Islet of Langerhans (tissue), 1 donor: ENCODE data around the gene BMPER.

Experiments
- FAIRE-seq: peaks from one replicate; lab custom pipeline; 2011; peaks lifted over from hg19 to GRCh38; lab: Jason Lieb, UNC

Gene BMPER

DNA sequence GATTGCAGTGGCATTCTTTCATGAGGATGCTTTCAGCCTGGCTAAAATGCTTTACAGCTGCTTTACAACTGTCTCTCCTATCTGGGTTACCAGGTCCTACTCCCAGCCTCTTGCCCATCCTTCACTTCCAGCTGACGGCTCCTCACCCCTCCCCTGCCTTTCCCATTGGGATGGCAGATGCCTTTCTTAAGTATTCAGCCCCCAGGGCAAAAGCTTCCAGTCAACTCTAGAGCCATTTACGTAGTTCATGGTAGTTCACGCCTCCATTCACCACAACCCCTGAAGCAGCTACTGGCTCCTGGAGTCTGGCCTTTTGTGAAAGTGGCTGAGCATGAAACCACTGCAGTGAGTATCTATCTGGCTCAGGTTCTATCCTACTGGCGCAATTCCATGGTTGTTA is 17.2 kb upstream of the BMPER start:
- no peak for FAIRE-seq

DNA sequence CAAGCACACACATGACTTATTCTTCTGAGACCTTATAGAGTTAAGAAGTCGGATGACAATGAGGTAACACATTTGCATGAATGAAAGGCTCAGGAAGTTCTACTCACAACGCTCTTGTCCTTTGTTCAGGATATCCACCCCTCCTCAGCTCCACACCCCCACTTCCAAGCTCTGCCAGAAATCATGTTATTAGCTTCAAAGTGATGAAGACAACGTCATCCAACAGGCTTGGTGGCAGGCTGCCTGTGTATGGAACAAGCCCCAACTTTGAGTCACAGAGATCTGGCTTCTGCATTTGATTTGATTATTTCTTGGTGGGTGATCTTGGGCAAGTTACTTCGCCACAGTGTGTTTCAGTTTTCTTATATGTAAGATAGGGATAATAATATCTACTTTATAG is 12.4 kb upstream of the BMPER start:
- no peak for FAIRE-seq

DNA sequence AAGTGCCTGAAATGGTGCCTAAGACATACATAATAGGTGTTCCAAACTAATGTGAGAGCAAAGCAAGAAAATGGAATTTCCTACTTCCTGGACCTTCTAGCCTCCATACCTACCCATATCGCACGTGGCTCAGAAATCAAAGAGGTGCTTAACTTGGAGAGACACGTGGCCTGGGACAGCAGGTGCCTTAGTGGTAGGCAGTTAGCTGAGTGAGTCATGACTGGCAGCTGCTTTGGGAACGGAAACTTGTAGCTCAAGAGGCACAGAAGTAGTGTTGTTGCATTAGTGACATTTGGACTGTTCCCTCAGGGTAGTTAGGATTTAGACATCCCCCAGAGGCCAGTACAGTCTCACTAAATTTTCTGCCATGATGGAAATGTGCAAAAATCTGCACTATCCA is 12.0 kb upstream of the BMPER start:
- FAIRE-seq = no peak

DNA sequence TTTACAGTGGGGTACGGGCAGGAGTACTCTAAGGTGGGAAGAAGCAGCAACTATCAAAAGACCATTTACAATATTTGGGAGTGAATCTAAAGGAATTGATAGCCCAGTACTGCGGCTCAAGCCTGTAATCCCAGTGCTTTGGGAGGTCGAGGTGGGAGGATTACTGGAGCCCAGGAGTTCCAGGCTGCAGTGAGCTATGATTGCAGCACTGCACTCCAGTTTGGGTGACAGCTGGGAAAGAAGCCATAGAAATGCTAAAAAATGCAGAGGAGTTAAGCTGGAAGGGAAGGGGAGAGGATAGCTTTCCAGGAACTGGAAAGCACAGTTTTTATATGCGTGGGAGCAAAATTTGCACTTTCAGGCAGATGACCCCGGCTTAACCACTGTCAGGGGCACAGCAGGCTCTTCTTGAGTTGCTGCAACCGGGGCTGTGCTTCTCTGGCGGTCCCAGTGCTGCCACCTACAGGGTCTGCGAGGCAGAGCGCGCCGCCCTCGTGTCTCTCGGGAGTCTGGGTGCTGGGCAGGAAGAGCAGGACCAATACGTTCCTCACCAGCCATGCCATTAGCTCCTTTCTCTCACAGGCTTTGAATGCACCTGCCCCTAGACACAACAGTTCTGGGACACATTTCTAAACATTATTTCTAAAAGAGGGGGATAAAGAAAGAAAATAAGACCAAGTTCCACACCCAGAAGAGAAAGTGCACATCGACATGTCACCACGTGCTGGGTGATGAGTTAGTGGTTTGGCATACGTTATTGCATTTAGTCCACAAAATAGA is 10.1 kb upstream of the BMPER start:
- FAIRE-seq = no peak

DNA sequence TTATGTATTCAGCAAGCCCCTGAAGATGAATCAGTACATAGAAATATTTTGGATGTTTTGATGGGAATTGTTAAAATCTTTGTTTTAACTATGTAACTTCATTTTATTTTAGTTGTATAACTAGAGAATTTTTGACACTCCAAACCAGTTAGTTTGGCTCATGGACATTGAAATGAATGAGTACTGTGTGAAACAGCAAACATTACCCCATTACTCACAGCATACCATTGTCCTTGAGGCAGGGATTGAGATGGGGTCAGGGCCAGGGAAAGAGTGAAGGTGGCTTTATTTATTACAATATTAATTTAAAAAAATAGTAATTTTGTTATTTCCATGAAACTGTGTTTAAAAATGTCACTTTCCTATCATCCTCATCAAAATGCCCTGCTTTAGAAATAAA is 4.8 kb upstream of the BMPER start:
- no peak for FAIRE-seq

DNA sequence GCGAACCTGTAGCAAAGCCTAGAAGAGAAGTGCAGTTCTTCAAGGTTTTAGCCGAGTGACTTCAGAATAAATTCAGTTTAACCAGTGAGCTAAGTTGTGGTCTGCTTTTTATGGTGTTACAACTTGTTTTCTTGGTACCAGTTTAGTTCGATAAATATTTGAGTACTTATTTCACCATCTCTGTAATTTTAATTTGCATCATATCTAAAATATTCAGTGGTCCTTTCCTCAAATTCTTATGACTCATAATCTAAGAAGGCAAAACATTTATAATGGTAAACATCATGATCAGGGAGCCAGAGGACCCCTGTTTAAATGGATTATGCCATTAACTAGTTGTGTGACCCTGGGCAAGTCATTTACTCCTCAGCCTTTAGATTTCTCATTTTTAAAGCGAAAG is 4.1 kb upstream of the BMPER start:
- no peak for FAIRE-seq

DNA sequence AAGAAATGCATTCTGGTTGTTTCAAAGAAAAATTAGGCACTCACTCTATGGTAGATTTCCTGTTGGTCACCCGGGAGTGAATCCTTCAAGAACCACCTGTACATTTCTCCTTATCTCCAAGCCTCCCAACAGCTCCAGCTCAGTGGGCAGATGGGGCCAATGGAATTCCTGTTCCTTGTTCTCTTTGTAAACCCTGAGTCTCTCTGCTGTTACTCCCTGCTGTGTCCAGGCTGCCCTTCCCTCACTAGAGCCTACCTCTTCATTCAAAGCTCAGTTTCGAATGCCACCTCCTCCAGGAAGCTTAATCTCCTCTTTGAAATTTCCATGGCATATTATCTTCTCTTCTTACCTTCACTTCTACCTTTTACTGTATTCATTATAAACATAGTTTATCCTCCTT is 3.5 kb upstream of the BMPER start:
- FAIRE-seq = no peak

DNA sequence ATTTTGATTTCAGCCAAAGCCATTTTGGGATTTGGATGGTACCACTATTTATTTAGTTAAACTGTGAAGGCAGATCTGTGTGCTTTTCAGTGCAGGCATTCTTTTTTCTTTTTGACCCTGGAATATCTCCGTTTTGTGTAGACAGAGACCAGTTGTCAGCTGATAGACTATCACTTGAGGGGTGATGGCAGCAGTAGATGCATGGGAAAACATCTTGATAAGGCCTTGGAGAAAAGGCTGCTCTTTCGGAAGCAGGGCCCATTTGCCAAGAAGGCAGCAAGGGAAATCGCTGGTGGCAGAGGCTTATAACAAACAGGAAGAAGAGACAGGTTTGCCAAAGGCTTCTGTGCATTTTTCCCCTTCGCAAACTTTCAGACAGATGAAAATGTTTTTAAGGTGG is 2.6 kb upstream of the BMPER start:
- no peak for FAIRE-seq

DNA sequence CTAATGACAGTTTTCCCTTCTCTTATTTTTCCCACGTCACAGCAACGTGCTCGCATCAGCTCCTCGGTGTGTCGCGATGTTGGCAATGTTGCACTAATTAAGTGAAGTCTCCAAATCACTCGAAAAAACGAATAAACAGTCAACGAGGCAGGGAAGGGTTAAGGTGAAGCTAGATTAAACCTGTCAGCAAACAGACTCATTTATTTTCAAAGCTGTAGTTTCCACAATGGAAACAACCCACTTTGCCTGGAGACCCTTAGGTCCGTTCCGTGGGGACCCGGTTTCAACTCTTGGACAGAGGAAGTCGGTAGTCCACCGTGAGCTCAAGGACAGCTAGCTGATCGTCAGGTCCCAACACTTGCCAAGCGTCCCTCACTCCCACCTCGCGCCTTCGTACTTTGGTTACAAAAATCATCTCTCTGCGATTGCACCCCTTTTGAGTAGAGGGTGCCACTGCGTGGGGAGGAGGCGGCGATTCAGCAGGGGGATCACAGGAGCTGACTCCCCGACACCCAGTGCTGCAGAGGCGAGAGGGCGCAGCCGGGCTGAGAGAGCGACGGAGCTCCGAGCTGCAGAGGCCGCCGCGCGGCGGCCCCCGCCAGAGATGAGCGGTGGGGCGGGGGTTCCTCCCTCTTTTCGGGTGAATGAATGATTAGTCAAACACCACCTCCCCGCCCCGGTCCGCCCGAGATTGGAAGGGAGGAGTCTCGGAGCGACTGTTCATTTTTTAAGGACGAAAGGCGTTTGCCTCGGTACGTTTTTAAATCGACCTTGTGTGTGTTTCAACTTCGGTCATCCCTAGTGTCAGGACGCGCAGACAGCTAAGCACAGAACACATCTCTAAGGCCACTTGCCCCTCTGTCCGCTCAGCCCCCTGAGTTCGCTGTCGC is 1.3 kb upstream of the BMPER start:
- no peak for FAIRE-seq

DNA sequence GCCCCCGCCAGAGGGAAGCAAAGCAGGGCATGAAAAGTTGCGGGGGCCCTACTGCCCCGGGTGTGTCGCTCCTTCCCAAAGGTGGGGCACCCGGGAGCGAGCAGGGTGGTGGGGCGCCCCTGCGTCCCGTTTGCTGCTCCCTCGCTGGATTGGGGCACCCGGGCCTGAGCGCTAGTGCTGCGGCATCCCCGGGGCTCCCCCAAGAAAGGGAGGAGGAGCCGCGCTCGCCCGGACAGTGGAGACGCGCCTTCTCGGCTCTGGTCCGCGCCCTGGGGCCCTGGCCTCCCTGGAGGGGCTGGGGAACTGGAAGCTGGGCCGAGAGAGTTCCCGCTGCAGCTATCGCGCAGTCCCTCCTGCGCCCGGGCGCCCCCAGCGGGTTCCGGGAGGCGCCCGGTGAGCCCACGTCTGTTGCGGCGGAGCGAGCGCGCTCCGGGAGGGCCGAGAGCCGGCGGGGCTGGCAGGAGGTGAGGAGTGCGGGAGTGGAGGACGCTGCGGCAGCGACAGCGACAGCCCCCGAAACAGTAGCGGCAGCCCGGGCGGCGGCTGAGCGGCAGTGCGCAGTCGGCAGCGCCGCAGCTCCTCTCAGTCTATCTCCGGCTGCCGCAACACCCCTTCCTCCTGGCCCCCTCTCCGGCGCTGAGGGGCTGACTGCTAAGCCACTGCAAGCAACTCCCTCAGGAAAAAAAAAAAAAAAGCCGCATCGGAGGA is 504 bp upstream of the BMPER start:
- no peak for FAIRE-seq

DNA sequence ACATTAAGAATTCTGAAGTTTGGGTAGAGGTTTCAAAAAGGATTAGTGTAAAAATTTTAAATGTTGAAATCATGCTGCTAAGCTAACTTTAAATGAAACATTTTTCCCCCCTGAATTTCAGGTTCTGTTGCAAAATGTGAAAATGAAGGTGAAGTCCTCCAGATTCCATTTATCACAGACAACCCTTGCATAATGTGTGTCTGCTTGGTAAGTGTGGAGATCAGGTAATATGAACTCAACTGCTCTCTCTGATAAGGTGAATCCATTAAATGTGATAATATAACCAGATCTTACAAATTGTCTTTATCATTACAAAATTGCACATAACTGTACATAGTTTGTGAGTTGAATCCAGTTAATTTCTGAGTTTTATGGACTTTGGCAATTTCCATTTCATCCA is 1.4 kb downstream of the BMPER start:
- FAIRE-seq = no peak

DNA sequence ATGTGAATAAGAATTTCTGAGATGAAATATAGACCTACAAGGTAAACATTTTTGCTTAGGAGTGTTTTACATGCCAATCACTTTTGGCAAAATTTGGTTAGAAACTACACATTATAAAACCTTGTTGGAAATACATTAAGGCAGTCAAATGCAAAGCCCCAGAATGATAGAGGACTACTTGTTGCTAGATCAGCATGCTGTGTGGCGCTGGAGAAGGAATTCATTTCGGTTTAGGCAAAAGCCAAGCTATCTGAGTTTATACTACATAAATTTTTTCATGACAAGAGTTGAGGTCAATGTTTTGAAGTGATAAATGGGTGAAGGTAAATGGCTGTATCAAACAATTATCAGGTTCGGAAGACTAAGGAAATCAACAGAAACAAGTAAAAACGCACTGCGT is 2.3 kb downstream of the BMPER start:
- no peak for FAIRE-seq

DNA sequence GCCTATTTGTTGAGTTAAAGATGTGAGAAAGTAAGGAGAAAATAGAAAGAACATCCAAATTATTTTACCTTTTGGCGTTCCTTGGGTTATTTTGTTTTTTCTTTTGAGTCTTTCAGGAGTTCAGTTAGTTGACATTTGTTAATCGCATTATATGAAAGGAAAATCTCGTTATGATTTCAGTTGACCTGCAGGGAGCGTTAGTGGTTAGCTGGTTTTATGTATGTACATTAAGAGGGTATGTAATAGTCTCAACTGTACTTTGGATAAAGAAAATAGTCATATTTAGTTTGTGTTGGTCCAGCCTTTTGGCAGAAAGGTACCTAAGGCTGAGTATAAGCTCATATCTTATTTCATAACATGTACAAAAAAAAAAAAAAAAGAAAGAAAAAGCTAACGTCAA is 4.0 kb downstream of the BMPER start:
- no peak for FAIRE-seq

DNA sequence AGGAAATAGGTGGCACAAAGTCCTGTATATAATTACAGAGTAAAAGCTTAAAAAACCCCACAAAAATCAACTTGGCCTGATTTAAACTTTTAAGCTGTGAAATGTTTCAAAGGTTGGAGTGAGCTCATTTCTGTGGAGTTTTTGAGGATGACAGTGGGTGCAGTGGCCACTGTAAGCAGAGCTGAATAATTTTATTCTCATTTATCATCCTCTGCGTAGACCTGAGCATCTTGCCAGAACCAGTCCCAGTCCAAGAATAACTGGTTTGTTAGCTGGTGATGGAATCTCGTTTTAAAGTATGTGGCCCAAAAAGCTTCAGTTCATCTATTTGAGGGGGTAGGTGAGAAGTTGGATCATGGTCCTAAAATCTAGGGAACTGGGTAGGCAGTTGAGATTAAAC is 4.4 kb downstream of the BMPER start:
- FAIRE-seq = no peak

DNA sequence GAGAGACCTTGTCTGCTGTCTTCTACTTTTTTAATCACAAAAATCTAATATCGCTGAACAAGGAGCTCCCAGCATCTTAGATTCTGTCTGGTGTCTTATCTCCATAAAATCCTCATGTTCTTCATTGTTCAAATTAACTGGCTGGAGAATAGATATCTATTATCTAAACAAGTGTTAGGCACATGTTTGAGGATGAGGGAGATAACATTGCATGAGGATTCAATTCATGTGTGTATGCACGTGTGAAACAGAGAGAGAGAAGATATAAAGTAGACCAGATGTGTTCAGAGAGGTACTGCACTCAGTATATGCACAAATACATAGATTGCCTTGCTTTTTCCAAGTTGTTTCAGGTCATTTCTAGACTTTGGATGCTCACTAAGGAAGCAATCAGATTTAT is 5.4 kb downstream of the BMPER start:
- FAIRE-seq = no peak

DNA sequence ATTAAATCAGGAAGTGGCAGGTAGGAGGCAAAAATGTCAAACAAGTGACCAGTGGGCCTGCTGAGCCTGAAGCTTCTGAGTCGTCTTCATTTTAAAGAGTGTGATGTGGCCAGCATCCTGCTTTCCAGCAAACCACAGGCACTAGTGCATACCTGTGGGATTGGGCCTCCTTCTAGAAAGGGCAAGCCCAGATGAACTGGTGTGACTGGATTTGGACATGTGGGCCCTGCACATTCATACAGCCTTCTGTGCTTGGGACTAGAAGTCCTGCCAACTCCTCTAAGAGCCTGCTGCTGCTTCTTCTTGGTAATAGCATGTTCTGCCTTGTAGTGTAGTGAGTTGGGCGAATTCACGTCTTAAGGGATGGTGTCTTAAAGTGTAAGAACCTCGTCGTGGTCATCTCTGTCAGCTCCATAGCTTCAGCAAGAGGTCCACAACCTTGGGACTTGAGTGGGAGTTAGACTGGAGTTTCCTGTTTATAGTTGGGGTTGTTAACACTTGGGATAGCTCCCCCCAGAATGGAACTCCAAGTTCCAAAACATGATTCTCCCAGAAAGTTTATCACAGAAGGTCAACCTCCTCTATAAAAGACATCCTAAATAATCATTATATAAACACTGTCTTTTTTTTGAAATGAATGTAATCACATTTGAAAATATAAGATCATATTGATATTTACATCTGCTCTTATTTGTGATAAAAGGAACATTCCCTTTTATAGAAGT is 11.2 kb downstream of the BMPER start:
- FAIRE-seq = no peak

DNA sequence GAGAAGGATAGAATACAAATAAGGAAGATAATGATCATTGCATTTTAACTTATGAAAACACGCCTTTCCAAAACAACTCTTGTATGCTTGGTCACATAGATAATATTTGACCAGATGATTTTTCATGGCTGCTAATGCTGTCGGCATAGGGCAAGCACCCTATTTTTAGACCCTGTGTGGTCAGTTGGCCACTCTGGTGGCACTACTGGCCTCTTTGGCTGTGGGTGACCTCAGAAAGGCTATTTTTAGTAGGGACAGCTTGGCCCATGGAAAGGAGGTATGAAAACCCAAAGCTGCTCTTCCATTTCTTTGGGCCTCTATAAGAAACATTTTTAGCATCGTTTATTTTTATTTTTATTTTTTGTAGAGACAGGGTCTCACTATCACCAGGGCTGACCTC is 12.3 kb downstream of the BMPER start:
- FAIRE-seq = no peak

DNA sequence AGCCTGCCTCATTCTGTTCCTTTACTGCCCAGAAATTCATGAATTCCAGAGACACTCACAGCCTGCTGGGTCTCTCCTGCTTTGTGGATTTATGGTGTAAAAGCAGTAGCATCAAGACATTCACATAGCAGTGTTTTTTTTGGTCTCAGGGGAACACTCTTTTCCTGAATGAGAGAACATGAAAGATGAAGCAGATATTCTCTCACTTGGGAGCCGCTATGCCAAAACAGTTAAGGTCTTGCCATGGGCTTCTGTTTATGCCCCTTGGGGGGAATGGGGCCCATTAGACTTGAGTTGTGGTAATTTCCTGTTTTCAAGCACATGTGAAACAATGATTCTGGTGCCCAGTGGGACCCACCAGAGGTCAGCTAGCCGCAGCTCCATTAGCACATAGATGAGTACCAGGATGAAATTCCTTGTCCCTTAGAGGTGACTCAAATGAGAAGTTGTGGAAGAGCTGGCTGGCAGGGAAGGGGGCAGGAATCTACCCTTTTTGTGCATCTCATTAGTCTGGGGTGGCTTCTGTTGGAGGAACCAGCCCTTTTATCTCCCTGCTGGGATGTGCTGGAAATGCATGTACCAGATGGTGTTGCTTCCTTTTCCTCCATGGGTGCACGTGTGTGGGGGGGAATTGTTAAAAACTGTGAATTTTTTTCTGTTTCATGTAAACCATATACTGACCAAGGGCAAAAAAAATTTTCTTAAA is 13.3 kb downstream of the BMPER start:
- FAIRE-seq = no peak

DNA sequence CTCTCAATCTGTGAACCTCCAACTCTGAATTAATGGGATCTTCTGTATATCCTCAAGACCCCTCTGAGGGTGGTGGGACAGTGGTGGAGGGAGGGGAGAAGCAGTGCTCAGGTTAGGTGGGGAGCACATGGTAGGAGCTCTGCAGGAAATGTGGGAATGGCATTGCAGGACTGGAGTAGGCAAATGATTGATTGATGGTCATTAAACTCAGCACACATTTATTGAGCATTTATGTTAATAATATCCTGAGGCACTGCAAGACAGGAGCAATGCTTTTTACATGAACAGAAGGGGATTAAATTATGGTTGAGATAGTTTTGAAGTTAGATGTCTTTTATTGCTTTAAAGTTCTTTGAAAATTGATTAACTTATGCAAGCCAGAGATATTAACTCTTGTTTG is 14.1 kb downstream of the BMPER start:
- FAIRE-seq = no peak

DNA sequence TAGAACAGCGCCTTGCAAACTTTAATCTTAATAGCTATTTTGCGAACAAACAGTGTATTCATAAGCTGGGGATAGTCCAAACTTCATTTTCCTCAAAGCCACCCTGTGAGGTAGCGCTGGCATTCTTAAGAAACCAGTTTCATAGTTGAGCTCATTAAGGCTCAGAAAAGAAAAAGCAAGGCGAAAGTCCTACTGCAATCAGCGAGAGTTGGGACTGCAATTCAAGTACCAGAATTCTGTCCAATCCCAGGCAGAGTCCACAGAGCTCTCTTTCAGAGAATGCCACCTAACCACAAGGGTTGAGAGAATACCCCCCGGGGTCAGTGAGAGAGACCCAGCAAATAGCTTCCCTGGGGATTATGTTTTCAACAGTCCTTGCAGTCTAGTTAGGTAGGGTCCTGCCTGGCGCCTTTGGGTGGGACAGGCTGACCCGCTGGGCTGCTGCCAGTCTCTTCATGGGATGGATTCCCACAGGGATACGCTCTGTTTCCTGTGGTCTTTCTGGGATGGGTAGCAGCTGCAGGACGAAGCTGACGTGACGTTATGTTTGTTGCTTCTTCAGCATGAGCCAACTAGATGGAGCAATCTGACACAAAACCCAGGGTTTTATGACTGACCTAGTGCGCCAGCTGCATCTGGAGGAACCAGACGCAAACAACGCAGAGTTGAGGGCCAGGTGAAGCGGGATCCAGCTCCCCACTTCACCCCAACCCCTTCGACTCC is 16.0 kb downstream of the BMPER start:
- FAIRE-seq = no peak

DNA sequence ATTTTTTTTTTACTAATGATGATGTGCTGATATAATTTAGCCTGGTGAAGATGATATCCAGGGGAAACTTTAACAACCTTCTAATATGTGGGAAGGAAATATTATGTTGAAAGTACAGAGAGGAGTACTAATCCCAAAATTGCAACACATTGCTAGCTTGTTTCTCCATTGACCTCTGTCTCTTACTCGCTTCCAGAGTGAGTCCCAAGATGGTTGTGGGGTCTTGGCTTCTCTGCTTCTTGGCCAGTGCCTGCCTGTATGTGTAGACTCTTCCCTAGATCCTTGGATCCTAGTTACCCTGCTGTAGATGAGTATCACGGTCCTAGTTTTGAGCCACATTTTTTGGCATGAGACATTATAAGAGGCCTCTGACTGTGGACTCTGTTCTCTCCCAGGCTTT is 17.5 kb downstream of the BMPER start:
- FAIRE-seq = no peak
